HEK293T (cell line): ENCODE data around the gene NDUFA8.

Source experiments
- ARNT ChIP-seq: fragments of 450-650 bp; IDR thresholded peaks from 2 replicates; pipeline ENCODE4 v1.6.1; 2017; ENCODE audit warnings: mild to moderate bottlenecking
- BHLHE40 ChIP-seq: fragments of 450-650 bp; IDR thresholded peaks from 2 replicates; pipeline ENCODE4 v1.6.1; 2016; ENCODE audit warnings: mild to moderate bottlenecking, moderate library complexity, borderline replicate concordance
- CTBP1 ChIP-seq: fragments of 450-650 bp; IDR thresholded peaks from 2 replicates; pipeline ENCODE4 v1.6.1; 2016; ENCODE audit warnings: borderline replicate concordance
- ELF4 ChIP-seq: fragments of 450-650 bp; IDR thresholded peaks from 2 replicates; pipeline ENCODE4 v1.6.1; 2017; ENCODE audit warnings: antibody characterized with exemption
- L3MBTL2 ChIP-seq: fragments of 450-650 bp; conservative IDR thresholded peaks from 2 replicates; pipeline ENCODE4 v1.6.1; 2016; ENCODE audit warnings: mild to moderate bottlenecking
- PKNOX1 ChIP-seq: fragments of 450-650 bp; IDR thresholded peaks from 2 replicates; pipeline ENCODE4 v1.6.1; 2016
- SP1 ChIP-seq: fragments of 450-650 bp; IDR thresholded peaks from 2 replicates; pipeline ENCODE4 v1.6.1; 2017
- SUZ12 ChIP-seq: fragments of 450-650 bp; IDR thresholded peaks from 2 replicates; pipeline ENCODE4 v1.6.1; 2016; ENCODE audit warnings: mild to moderate bottlenecking
- TARDBP ChIP-seq: fragments of 450-650 bp; IDR thresholded peaks from 2 replicates; pipeline ENCODE4 v1.6.1; 2016

DNA sequence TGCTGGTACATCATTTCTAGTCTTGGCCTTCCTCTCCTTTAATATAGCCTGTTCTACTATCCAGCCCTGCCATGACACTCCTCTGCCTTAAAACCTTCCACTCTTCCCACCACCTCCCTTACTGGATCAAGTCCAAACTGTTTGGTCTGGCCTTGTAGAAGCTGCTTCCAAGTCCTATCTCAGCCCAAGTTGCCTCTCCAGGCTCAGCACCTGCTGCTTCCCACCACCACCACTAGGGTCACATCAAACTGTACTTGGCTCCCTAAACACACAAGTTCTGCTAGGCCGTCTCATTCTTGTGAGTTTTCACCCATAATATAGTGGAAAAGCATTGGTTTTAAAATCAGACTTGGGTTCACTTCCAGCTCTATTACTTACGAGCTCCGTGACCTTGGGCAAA, 1.4 kb downstream of the NDUFA8 start:
- no peak for TF ChIP-seq SP1
- no peak for TF ChIP-seq BHLHE40
- TF ChIP-seq SUZ12 = no peak
- TF ChIP-seq ELF4 = no peak
- TF ChIP-seq TARDBP = no peak
- TF ChIP-seq ARNT = no peak
- no peak for TF ChIP-seq PKNOX1
- no peak for TF ChIP-seq CTBP1
- no peak for TF ChIP-seq L3MBTL2
